NCI-H82 treated with DMSO at 0.1 percent for 48 hours (cell line): ENCODE results near the gene IL12RB2.

Source experiments
- DNase-seq: peaks from one replicate; lab custom pipeline; 2025; ENCODE audit not compliant: unreplicated experiment; lab: John Stamatoyannopoulos, UW

The IL12RB2 gene

GRCh38 chr1:67308136-67308535 lies 463 bp downstream of the IL12RB2 start:
- DNase-seq: no peak

- DNase-seq: no peak
Measured at GRCh38 chr1:67312615-67313014, 4.9 kb downstream of the IL12RB2 start.

GRCh38 chr1:67313934-67314671 lies 6.4 kb downstream of the IL12RB2 start:
- no peak for DNase-seq

- no peak for DNase-seq
Measured at GRCh38 chr1:67314696-67315095, 7.0 kb downstream of the IL12RB2 start.

DNA sequence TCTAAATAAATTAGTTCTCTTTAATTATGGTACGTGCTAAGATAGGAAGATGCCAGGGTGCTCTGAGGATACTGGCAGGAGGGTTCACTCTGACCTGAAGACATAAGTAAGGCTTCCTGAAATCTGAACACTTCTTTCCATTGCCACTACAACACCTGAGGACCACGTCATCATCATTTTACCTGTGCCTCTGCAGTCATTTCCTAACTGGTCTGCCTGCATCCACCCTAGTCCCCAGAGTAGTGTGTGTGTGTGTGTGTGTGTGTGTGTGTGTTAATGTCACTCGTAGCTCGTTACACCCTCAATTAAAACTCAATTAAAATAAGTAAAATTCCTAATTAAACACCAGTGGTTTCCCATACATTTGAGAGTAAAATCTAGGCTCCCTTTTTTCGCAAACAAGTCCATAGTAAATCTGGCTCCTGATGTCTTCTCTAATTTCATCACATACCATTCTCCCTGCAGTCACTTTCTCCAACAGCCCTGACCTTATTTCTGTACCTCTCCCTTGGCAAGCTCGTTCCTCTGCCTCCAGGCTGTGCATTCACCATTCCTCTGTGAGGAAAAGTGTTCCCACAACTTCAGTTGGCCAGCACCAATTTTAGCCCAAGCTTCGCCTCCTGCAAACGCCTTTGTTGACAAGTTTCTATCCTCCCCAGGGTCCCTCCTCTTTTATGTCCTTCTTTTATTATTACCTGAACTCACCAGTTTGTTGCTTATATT lies 8.7 kb downstream of the IL12RB2 start:
- DNase-seq: no peak

- no peak for DNase-seq
Measured at GRCh38 chr1:67316918-67317317, 9.2 kb downstream of the IL12RB2 start.

DNA sequence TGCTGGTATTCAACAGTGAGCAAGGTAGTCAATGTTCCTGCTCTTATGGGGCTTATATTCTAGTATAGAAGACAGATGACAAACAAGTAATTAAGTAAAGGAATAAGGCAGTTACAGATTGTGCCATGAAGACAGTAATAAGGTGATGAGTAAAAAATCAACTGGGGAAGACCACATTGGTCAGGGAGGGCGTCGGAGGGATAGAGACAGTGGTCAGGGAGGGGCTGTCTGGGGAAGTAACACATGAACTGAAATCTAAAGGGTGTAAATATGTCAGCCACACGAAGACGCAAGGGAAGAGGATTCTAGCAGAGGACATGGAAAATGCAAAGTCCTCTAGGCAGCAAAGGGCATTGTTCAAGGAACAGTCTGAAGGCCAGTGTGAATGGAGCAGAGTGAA lies 10.1 kb downstream of the IL12RB2 start:
- DNase-seq: no peak

GRCh38 chr1:67322442-67322841 lies 14.8 kb downstream of the IL12RB2 start:
- no peak for DNase-seq

DNA sequence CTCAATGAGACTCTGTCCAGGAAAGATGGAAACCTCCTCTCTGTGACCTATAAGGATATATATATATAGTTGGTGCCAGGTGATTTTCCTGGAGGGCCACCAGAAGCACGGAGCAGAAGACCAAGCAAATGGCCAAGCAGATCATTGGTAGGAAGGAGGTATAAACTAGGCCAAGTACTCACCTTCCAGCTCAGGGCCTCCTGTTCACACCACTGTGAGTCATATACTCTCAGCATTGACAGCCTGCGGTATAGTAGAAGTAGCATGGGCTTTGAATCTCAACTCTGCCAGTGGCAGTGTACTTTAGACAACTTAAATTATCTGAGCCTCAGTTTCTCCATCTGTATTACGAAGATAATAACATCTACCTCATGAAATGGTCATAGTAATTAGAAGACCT lies 15.4 kb downstream of the IL12RB2 start:
- DNase-seq: no peak

DNA sequence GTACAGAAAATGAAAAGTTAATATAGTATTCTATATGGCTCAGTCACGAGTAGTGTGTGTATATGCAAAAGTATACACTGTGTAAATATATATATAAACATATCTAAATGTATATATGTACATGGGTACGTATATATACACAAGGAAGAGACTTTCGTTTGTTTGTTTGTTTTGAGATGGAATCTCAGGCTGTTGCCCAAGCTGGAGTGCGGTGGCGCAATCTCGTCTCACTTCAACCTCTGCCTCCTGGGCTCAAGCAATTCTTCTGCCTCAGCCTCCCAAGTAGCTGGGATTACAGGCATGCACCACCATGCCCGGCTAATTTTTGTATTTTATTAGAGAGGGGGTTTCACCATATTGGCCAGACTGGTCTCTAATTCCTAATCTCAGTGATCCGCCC lies 16.4 kb downstream of the IL12RB2 start:
- no peak for DNase-seq

DNA sequence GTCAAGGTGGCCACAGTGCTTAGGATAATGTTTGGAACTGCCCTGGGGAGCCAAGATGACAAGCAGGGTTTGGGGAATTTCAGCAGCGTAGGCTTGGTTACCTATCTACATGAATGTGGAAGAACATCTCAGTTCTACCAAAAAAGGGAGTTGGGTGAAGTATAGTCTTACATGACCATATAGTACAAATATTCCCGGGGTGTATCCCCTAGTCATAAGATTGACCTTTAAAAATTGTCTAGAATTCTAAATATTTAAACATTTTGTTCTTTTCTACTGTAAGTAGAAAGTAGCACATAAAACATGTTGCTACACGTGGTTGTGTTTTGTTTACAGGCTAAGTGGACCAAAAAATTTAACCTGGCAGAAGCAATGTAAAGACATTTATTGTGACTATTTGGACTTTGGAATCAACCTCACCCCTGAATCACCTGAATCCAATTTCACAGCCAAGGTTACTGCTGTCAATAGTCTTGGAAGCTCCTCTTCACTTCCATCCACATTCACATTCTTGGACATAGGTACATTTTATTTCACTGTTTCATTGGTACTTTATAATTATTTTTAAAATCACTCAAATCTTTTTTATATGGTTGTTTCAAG lies 20.3 kb downstream of the IL12RB2 start:
- DNase-seq: no peak

GRCh38 chr1:67332653-67333529 lies 25.2 kb downstream of the IL12RB2 start:
- no peak for DNase-seq

DNA sequence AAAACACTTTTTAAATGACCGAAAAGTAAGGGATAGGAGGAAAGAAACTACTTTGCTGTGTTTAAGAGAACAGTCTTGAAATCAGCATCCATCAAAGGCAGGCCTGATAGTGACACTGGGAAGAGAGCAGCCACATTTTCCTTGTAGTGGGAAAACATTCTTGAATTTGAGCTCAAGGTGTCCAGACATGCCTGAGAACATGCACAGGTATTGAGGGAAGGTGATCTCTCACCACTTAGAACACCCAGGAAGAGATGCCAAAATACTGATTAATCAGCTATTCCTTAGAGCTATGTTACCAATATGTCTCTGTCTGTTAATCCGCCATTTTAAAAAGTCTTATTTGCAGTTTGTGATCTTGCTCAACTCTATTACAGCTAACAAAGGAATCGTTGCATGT lies 25.9 kb downstream of the IL12RB2 start:
- DNase-seq: no peak

- DNase-seq: no peak
Measured at GRCh38 chr1:67335411-67335810, 27.7 kb downstream of the IL12RB2 start.

GRCh38 chr1:67336157-67336556 lies 28.5 kb downstream of the IL12RB2 start:
- DNase-seq: no peak

- no peak for DNase-seq
Measured at GRCh38 chr1:67336783-67337182, 29.1 kb downstream of the IL12RB2 start.

DNA sequence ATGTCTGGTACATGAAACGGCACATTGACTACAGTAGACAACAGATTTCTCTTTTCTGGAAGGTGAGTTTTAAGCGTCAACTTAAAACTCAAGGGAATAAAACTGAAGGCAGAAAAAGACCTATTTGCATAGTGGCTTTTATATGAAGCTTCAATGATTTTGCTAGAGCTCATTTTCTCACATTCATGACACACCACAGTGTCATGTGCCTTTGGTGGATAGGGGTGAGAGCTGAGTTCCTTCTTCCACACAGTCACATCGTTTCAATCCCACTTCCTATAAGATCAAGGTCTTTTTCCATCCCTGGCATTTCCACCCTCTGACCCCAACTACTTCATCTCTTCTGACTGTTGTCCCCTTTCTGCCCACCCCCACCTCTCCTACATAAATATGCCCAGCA lies 31.0 kb downstream of the IL12RB2 start:
- no peak for DNase-seq

GRCh38 chr1:67339623-67340343 lies 32.1 kb downstream of the IL12RB2 start:
- no peak for DNase-seq

DNA sequence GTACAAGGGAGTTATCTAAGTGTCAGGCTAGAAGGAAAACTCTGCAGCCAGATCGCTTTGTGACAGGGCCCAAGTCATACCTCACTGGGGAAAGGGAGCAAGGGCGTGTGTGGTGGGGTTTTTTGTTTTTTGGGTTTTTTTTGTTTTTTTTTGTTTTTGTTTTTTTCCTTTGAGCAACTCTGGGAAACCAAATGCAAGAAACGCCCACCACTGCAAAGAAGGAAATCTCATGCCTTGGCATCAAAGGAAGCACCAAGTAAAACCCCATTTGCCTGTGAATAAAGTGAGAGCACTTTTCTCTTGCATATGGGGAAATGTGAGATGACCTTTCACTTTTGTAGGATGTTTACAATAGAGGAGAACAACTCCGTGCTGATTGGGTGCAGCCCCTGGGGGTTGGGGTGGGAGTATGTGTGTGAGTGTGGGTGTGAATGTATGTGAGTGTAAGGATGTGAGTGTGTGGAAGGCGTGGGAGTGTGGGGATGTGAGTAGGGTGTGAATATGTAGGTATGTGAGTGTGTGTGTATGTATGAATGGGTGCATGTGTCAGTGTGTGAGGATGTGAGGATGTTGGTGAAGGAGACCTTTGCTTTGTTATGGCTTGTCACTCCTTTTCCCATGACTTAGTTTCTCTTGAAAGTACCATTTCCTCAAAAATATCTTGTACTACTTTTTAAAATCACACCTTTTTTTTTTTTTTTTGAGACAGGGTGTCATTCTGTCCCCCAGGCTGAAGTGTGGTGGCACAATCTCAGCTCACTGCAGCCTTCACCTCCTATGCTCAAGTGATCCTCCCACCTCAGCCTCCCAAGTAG lies 34.6 kb downstream of the IL12RB2 start:
- no peak for DNase-seq

DNA sequence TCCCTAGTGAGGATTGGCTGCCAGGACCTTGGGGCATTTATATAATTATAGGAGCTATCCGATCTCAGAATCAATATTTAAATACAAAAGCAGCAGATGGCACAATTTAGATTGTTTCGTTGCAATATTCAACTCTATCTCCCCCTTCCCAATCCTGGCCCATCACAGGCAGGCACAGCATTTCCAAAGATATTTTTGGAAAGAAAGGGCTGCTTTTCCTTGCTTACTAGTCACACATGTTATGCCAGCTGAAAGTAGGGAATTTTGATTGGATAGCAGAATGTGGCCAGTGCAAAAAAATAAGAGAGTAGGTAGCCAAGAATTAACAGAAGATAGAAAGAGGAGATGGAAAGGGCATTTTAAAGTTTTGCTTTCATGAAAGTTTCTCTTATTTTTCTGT lies 37.9 kb downstream of the IL12RB2 start:
- no peak for DNase-seq
